ENCODE results near the gene RIN3. TPM values are rescaled to one million over a fixed set of nuclear protein-coding genes. Genes with fewer than 3 reads are reported as not detected.

RIN3 gene
- total RNA-seq, 1 donor = 7.2 TPM

DNA sequence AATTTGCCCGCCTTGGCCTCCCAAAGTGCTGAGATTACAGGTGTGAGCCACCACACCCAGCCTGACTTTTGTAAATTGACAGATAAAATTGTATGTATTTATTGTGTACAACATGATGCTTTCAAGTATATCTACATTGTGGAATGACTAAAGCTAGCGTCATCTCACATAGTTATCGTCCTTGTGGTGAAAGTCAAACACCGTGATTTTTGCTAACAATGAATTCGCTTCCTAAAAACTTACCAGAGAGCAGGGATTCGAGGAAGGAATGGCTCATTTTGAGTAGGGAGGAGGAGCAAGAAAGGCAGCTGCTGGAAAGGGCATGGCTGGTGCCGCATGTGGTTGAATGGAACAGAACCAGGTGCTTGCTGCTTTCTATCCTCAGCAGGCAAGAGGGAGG is 149.5 kb downstream of the RIN3 start:
- TF ChIP-seq, protein P1, sequence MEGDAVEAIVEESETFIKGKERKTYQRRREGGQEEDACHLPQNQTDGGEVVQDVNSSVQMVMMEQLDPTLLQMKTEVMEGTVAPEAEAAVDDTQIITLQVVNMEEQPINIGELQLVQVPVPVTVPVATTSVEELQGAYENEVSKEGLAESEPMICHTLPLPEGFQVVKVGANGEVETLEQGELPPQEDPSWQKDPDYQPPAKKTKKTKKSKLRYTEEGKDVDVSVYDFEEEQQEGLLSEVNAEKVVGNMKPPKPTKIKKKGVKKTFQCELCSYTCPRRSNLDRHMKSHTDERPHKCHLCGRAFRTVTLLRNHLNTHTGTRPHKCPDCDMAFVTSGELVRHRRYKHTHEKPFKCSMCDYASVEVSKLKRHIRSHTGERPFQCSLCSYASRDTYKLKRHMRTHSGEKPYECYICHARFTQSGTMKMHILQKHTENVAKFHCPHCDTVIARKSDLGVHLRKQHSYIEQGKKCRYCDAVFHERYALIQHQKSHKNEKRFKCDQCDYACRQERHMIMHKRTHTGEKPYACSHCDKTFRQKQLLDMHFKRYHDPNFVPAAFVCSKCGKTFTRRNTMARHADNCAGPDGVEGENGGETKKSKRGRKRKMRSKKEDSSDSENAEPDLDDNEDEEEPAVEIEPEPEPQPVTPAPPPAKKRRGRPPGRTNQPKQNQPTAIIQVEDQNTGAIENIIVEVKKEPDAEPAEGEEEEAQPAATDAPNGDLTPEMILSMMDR (IDR thresholded peaks at IDR 0.05; ENCODE audit: insufficient read depth, low read length) = no peak
- DNase-seq (ENCODE audit: low read depth) = no peak
- no peak overlapping the region for H3K4me3 ChIP-seq (ENCODE audit: low read depth, low read length)

DNA sequence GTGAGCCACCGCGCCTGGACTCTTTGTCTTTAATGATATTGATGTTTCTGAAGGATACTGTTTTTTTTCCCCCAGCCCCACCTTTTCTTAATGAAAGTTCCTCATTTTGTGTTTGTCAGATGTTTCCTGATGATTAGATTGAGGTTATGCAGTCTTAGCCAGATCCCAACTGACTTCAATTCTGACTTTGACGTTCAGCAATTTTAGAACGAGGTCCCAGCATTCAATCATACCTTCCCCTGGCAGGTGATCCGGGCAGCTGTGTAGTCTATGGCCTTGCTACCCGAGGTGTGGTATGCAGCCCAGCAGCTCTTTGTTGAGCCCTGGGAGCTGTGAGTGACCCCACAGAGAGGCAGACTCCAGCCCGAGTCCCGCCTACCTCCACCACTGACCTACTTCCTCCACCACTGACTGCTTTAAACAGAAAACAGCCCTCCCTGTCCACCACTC is 152.1 kb downstream of the RIN3 start:
- no peak overlapping the region for H3K4me3 ChIP-seq (ENCODE audit: low read depth, low read length)
- no peak for DNase-seq (ENCODE audit: low read depth)
- TF ChIP-seq, protein P1 (IDR thresholded peaks at IDR 0.05; ENCODE audit: insufficient read depth, low read length) = no peak

DNA sequence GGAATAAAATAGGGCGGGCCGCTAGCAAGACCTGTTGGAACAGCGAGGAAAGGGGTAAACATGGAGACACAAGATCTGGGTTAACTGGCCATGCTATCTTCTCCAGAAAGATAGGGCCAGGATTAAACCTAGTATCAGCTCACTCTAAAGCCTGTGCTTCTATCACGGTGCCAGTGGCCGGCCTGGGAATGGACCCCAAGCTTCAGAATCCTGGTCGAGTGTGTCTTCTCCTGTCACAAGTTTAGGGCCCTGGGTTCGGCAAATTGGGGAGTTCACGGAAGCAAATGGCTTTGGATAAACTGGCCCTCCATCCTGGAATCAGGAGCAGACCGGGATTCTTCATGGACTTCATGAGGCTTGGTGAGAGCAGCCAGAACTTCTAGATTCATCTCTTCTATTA is 152.7 kb downstream of the RIN3 start:
- TF ChIP-seq, protein P1 (IDR thresholded peaks at IDR 0.05; ENCODE audit: insufficient read depth, low read length) = no peak
- DNase-seq (ENCODE audit: low read depth) = no peak
- no peak overlapping the region for H3K4me3 ChIP-seq (ENCODE audit: low read depth, low read length)

DNA sequence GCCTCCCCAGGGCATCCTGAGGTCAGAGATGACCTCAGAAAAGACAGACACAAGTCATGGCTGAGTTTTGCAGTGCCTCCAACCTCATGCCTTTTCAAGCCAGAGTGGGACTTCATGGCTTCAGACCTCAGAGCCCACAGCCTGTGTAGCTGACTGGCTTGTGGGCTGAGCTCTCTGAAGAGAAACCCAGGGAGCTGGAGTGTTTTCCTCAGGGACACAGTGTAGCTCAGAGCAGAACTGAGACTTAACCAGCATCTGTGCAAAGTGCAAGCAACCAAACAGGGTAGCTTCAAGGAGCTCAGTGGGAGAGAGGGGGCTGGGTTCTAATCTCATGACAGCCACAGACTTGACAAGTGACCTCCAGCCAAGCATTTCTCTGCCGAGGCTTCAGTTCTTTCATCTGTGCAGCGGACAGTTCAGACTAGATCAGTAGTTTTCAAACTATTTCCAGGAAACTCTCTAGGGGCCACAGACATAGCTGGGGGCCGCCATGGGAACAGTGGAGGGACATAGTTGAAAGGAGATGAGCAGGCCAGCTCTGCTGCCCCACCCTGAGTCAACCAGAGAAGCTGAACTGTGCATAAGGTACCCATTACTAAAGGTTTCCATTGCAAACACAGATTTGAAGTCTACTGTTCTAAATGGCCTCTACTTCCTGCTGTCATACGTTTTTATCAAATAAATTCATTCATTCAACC is 154.8 kb downstream of the RIN3 start:
- TF ChIP-seq, protein P1 (IDR thresholded peaks at IDR 0.05; ENCODE audit: insufficient read depth, low read length) = no peak
- no peak for DNase-seq (ENCODE audit: low read depth)
- no peak overlapping the region for H3K4me3 ChIP-seq (ENCODE audit: low read depth, low read length)

DNA sequence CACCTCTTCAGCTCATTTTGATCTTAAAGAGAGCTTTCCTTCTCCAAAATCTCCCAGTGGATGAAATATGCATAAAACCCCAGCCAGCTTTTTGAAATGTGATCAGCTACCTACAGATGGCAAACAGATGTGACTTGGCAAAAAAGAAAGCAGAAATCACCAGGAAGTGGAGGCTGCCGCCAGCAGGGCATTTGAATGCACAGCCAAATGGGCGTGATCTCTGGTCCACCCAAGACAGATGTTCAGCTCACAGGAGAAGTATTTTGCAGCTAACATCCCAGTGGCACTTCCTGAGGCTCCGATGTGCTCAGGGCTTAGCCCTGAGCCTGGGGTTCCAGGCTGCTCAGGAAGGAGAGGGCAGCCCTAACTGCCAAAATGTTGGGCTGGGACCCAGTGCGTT is 156.6 kb downstream of the RIN3 start:
- peak; percentile 93 for DNase-seq (ENCODE audit: low read depth)
- TF ChIP-seq, protein P1 (IDR thresholded peaks at IDR 0.05; ENCODE audit: insufficient read depth, low read length) = peak; percentile 42
- H3K4me3 ChIP-seq (ENCODE audit: low read depth, low read length) = no peak overlapping the region

DNA sequence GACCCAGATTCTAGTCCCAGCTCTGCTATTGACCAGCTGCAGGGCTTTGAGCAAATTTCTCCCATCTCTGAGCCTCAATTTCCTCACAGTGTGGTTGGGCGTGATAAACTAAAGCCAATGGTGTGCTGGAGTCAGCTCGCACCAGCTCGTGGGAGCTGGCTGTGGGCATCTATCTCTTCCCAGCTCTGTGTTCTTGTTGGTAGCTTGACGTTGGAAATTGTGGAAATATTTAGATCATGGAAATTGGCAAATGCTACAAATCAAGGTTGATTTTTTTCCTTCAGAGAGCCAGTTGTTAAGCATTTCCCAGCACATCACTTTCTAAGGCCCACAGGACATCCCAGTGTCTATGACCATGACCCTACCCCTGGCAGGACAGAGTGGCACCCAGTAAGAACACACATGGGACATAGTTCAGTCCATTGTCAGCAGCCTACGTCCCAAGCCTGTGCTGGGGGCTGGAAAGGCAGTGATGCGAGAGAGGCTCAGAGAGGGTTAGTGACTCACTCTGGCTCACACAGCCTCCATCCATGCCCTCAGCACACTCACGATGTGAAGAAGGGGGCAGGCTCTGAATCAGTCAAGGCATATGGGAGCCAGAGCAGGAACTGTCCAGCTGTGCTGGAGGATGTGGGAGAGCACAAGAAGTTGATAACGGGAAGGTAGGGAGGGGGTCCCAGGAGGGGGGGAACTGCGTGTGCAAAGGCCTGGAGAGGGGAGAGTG is 157.2 kb downstream of the RIN3 start:
- H3K4me3 ChIP-seq (ENCODE audit: low read depth, low read length) = no peak overlapping the region
- DNase-seq (ENCODE audit: low read depth) = peak; percentile 22
- TF ChIP-seq, protein P1 (IDR thresholded peaks at IDR 0.05; ENCODE audit: insufficient read depth, low read length) = no peak
